ENCODE results near the gene HAUS1. TPM values are rescaled to one million over a fixed set of nuclear protein-coding genes. Genes with fewer than 3 reads are reported as not detected.
A peak's percentile ranks its signal among the peaks of the same experiment; 100 is the strongest.
"Not testable (repeated sequence)": the region's sequence is repeated elsewhere in the genome, so short reads cannot be mapped to it uniquely, and the experiment has no call there.

The HAUS1 gene
- total and polyA plus RNA-seq, 3 donors from 2014 or later: 20.5 to 31.1 (median 25.0) TPM

- DNase-seq: no peak
- intact Hi-C loops (cut with DNase I; ENCODE audit: low total_unique reads): no loop called here
- WGBS, 2 donors: 13 to 15% methylated on average over 15 to 16 of the region's 16 CpGs
Measured at GRCh38 chr18:46098616-46098933, 5.6 kb upstream of the HAUS1 start.

DNA sequence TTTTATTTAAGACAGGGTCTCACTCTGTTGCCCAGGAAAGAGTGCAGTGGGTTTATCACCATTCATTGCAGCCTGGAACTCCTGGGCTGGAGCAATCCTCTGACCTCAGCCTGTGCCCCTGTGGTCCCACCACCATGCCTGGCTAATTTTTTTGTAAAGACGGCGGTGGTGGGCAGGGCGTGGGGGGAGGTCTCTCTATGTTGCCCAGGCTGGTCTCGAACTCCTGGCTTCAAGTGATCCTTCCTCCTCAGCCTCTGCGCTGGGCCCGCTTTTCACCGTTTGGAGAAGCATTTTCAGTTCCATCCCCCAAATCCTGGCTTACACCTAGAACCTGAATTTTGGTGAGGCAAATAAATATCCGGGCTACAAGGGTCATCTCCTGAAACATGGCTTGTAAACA is 4.7 kb upstream of the HAUS1 start:
- no peak for DNase-seq
- intact Hi-C loops (cut with DNase I; ENCODE audit: low total_unique reads): no loop called here
- no peak overlapping the region for H3K4me3 ChIP-seq
- no peaks in the 10 kb centered on the region for H3K27me3 ChIP-seq
- peak overlapping the region in 1 of 2 donors; percentile 92 for H3K27ac ChIP-seq
- peaks cover 24% of the 10 kb centered on the region for H3K4me1 ChIP-seq
- TF ChIP-seq POLR2A (IDR thresholded peaks at IDR 0.05): no peak
- no peak for TF ChIP-seq CTCF (IDR thresholded peaks at IDR 0.05)
- no peaks in the 10 kb centered on the region for H3K9me3 ChIP-seq
- H3K36me3 ChIP-seq (ENCODE audit: low read depth, missing control alignments): no peaks in the 10 kb centered on the region
- WGBS, 2 donors: 95 to 97% methylated on average over 8 of the region's 8 CpGs

More at GRCh38 chr18:46098616-46098933, 5.6 kb upstream of the HAUS1 start:
- no peaks in the 10 kb centered on the region for H3K27me3 ChIP-seq
- TF ChIP-seq CTCF (IDR thresholded peaks at IDR 0.05): no peak
- TF ChIP-seq POLR2A (IDR thresholded peaks at IDR 0.05): no peak
- peak overlapping the region; percentile 81 to 97 for H3K4me3 ChIP-seq
- H3K36me3 ChIP-seq (ENCODE audit: low read depth, missing control alignments): no peaks in the 10 kb centered on the region
- H3K4me1 ChIP-seq: peaks cover 20% of the 10 kb centered on the region
- no peaks in the 10 kb centered on the region for H3K9me3 ChIP-seq
- H3K27ac ChIP-seq: peak overlapping the region; percentile 92 to 93

DNA sequence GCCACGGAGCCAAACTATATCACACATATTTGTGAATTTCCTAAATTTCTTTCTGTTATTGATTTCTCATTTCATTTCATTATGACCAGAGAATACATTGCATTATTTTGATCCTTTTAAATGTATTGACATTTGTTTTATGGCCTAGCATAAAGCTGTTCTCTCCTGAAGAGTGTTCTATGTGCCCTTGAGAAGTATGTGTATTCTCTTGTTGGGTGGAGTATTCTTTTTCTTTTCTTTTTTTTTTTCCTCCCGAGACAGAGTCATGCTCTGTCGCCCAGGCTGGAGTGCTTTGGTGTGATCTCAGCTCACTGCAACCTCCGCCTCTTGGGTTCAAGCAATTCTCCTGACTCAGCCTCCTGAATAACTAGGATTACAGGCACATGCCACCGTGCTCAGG is 5.2 kb downstream of the HAUS1 start:
- no peaks in the 10 kb centered on the region for H3K36me3 ChIP-seq (ENCODE audit: low read depth, missing control alignments)
- DNase-seq: no peak
- H3K4me3 ChIP-seq: no peak overlapping the region
- 96 to 98% methylated on average over 5 of the region's 5 CpGs for WGBS, 2 donors
- H3K9me3 ChIP-seq: no peaks in the 10 kb centered on the region
- TF ChIP-seq CTCF (IDR thresholded peaks at IDR 0.05): no peak
- no peak for TF ChIP-seq POLR2A (IDR thresholded peaks at IDR 0.05)
- no peak overlapping the region for H3K27ac ChIP-seq
- H3K4me1 ChIP-seq: no peaks in the 10 kb centered on the region
- no peaks in the 10 kb centered on the region for H3K27me3 ChIP-seq
- intact Hi-C loops (cut with DNase I; ENCODE audit: low total_unique reads): no loop called here

GRCh38 chr18:46110406-46110805 is 6.2 kb downstream of the HAUS1 start:
- DNase-seq: no peak
- Histone ChIP-seq H3K4me3 (no peak overlapping the region), H3K27ac (no peak overlapping the region), H3K36me3 (ENCODE audit: low read depth, missing control alignments) (no peaks in the 10 kb centered on the region), H3K4me1 (no peaks in the 10 kb centered on the region), H3K27me3 (no peaks in the 10 kb centered on the region), H3K9me3 (no peaks in the 10 kb centered on the region)
- TF ChIP-seq POLR2A (IDR thresholded peaks at IDR 0.05) (no peak), CTCF (IDR thresholded peaks at IDR 0.05) (no peak)
- intact Hi-C loops (cut with DNase I; ENCODE audit: low total_unique reads): no loop called here
- 97 to 98% methylated on average over 3 of the region's 3 CpGs for WGBS, 2 donors

- intact Hi-C loops (cut with DNase I; ENCODE audit: low total_unique reads): no loop called here
- WGBS, 2 donors: 81 to 87% methylated on average over 1 of the region's 1 CpG
- no peaks in the 10 kb centered on the region for H3K36me3 ChIP-seq (ENCODE audit: low read depth, missing control alignments)
Measured at GRCh38 chr18:46113751-46114150, 9.6 kb downstream of the HAUS1 start.

DNA sequence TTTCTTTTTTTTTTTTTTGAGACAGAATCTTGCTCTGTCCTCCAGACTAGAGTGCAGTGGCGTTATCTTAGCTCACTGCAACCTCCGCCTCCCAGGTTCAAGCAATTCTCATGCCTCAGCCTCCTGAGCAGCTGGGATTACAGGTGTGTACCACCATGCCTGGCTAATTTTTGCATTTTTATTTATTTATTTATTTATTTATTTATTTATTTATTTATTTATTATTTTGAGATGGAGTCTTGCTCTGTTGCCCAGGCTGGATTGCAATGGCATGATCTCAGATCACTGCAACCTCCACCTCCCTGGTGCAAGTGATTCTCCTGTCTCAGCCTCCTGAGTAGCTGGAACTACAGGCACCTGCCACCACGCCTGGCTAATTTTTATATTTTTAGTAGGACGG is 22.4 kb downstream of the HAUS1 start:
- H3K36me3 ChIP-seq (ENCODE audit: low read depth, missing control alignments); H3K4me1 ChIP-seq; H3K27ac ChIP-seq; DNase-seq; H3K27me3 ChIP-seq; H3K9me3 ChIP-seq; intact Hi-C loops (cut with DNase I; ENCODE audit: low total_unique reads); H3K4me3 ChIP-seq: not testable (repeated sequence)
- WGBS, 2 donors: 88 to 98% methylated on average over 4 of the region's 4 CpGs

More at GRCh38 chr18:46113751-46114150, 9.6 kb downstream of the HAUS1 start:
- Histone ChIP-seq H3K4me1 (no peaks in the 10 kb centered on the region), H3K9me3 (no peaks in the 10 kb centered on the region), H3K27me3 (no peaks in the 10 kb centered on the region), H3K27ac (no peak overlapping the region), H3K4me3 (no peak overlapping the region)
- TF ChIP-seq CTCF (IDR thresholded peaks at IDR 0.05): no peak
- TF ChIP-seq POLR2A (IDR thresholded peaks at IDR 0.05): no peak
- no peak for DNase-seq
